22Rv1 (cell line): ENCODE results near the gene MCHR1.

ENCODE experiments used
- CTCF ChIP-seq: fragments of 450-650 bp; IDR thresholded peaks from 2 replicates; pipeline ENCODE4 v1.5.1; 2017; ENCODE audit warnings: mild to moderate bottlenecking
- ZFX ChIP-seq: fragments of 450-650 bp; IDR thresholded peaks from 2 replicates; pipeline ENCODE4 v1.6.1; 2017; ENCODE audit warnings: antibody characterized with exemption, borderline replicate concordance

- TF ChIP-seq CTCF (no peak), ZFX (no peak)
These were observed 613 bp upstream of the MCHR1 start for GRCh38 chr22:40678493-40679248.
